IMR-90 (cell line): ENCODE measurements around the gene CLCN4.

Experiments
- CHD1 ChIP-seq: IDR thresholded peaks from 2 replicates; pipeline ENCODE4 v1.6.1; 2012; ENCODE audit warnings: low read depth, low read length, improper control_type of control experiment
- FOS ChIP-seq: fragments of 150-350 bp; IDR thresholded peaks from 2 replicates; pipeline ENCODE4 v1.6.1; 2016; ENCODE audit warnings: low read depth, low read length
- MAZ ChIP-seq: IDR thresholded peaks from 2 replicates; pipeline ENCODE4 v1.6.1; 2012; ENCODE audit warnings: low read depth, mild to moderate bottlenecking, low read length, improper control_type of control experiment, moderate library complexity, borderline replicate concordance
- MXI1 ChIP-seq: IDR thresholded peaks from 2 replicates; pipeline ENCODE4 v1.6.1; 2012; ENCODE audit warnings: low read depth, mild to moderate bottlenecking, low read length, moderate library complexity, borderline replicate concordance
- POLR2A ChIP-seq: IDR thresholded peaks from 2 replicates; pipeline ENCODE4 v1.6.1; 2012; ENCODE audit warnings: mild to moderate bottlenecking, low read depth, low read length
- RAD21 ChIP-seq: IDR thresholded peaks from 2 replicates; pipeline ENCODE4 v1.6.1; 2012; ENCODE audit warnings: low read length, improper control_type of control experiment
- RCOR1 ChIP-seq: IDR thresholded peaks from 2 replicates; pipeline ENCODE4 v1.6.1; 2012; ENCODE audit warnings: mild to moderate bottlenecking, low read length, improper control_type of control experiment; ENCODE audit not compliant: insufficient replicate concordance
- SMC3 ChIP-seq: fragments of 150-350 bp; IDR thresholded peaks from 2 replicates; pipeline ENCODE4 v1.6.1; 2016; ENCODE audit warnings: low read depth, mild to moderate bottlenecking, antibody characterized with exemption, low read length, moderate library complexity
- USF2 ChIP-seq: fragments of 150-350 bp; IDR thresholded peaks from 2 replicates; pipeline ENCODE4 v1.6.1; 2017; ENCODE audit warnings: mild to moderate bottlenecking, antibody characterized with exemption, low read length, low read depth
- TF ChIP-seq, protein P1 (sequence below): conservative IDR thresholded peaks from 2 replicates; pipeline ENCODE4 v1.5.1; 2012; ENCODE audit warnings: mild to moderate bottlenecking, low read depth, low read length, improper control_type of control experiment

DNA sequence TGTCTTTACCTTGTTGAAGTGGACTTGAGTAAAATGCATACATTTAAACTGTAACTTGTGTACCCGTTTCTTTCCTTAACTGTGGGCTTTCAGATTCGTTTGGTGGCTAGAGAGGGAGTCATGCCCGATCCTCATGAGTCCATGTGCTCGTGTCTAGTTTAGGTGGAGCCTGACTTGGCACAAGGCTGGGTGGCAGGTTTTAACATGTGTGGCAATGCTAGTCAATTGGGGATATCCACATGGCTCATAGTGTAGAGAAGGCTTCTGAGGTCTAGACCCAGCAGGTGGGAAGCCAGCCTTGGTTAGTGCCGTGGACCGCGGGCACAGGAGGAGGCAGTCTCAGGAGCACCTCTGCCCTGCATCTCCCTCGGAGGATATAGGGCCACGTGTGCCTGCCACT is 48.5 kb upstream of the CLCN4 start:
- TF ChIP-seq MXI1 (no peak), POLR2A (no peak), MAZ (no peak), RCOR1 (no peak), USF2 (no peak), CHD1 (no peak), RAD21 (no peak), SMC3 (no peak), FOS (no peak)
- TF ChIP-seq, protein P1, sequence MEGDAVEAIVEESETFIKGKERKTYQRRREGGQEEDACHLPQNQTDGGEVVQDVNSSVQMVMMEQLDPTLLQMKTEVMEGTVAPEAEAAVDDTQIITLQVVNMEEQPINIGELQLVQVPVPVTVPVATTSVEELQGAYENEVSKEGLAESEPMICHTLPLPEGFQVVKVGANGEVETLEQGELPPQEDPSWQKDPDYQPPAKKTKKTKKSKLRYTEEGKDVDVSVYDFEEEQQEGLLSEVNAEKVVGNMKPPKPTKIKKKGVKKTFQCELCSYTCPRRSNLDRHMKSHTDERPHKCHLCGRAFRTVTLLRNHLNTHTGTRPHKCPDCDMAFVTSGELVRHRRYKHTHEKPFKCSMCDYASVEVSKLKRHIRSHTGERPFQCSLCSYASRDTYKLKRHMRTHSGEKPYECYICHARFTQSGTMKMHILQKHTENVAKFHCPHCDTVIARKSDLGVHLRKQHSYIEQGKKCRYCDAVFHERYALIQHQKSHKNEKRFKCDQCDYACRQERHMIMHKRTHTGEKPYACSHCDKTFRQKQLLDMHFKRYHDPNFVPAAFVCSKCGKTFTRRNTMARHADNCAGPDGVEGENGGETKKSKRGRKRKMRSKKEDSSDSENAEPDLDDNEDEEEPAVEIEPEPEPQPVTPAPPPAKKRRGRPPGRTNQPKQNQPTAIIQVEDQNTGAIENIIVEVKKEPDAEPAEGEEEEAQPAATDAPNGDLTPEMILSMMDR: no peak
